NB4 (cell line): ENCODE results near the gene AMBRA1.

ENCODE experiments used
- POLR2A ChIP-seq: IDR thresholded peaks from 2 replicates; pipeline ENCODE4 v1.6.1; 2011; ENCODE audit warnings: mild to moderate bottlenecking; ENCODE audit not compliant: insufficient read length; ENCODE audit errors: extremely low read depth
- TF ChIP-seq, protein P1 (sequence below): IDR thresholded peaks from one replicate; pipeline ENCODE4 v1.5.1; 2012; ENCODE audit warnings: low read depth, low read length

- TF ChIP-seq, protein P1, sequence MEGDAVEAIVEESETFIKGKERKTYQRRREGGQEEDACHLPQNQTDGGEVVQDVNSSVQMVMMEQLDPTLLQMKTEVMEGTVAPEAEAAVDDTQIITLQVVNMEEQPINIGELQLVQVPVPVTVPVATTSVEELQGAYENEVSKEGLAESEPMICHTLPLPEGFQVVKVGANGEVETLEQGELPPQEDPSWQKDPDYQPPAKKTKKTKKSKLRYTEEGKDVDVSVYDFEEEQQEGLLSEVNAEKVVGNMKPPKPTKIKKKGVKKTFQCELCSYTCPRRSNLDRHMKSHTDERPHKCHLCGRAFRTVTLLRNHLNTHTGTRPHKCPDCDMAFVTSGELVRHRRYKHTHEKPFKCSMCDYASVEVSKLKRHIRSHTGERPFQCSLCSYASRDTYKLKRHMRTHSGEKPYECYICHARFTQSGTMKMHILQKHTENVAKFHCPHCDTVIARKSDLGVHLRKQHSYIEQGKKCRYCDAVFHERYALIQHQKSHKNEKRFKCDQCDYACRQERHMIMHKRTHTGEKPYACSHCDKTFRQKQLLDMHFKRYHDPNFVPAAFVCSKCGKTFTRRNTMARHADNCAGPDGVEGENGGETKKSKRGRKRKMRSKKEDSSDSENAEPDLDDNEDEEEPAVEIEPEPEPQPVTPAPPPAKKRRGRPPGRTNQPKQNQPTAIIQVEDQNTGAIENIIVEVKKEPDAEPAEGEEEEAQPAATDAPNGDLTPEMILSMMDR: no peak
- no peak for TF ChIP-seq POLR2A
These were observed 107.9 kb downstream of the AMBRA1 start for GRCh38 chr11:46485856-46486443.
